Neural cell (in vitro differentiated cells): ENCODE results near the gene CADM3.

ENCODE experiments used
- EP300 ChIP-seq: fragments of 450-650 bp; conservative IDR thresholded peaks from 2 replicates; pipeline ENCODE4 v1.6.1; 2014; ENCODE audit warnings: antibody characterized with exemption, mild to moderate bottlenecking, moderate library complexity; ENCODE audit not compliant: poor library complexity, severe bottlenecking
- POLR2AphosphoS5 ChIP-seq: IDR thresholded peaks from 2 replicates; pipeline ENCODE4 v1.6.1; 2012
- TAF1 ChIP-seq: IDR thresholded peaks from 2 replicates; pipeline ENCODE4 v1.6.1; 2012; ENCODE audit warnings: low read depth
- TF ChIP-seq, protein P1 (sequence below): fragments of 450-650 bp; IDR thresholded peaks from 2 replicates; pipeline ENCODE4 v1.5.1; 2014; ENCODE audit warnings: antibody characterized with exemption, mild to moderate bottlenecking, moderate library complexity; ENCODE audit not compliant: poor library complexity, severe bottlenecking
- TF ChIP-seq, protein P2 (sequence below): IDR thresholded peaks from 2 replicates; pipeline ENCODE4 v1.6.1; 2012; ENCODE audit warnings: borderline replicate concordance

DNA sequence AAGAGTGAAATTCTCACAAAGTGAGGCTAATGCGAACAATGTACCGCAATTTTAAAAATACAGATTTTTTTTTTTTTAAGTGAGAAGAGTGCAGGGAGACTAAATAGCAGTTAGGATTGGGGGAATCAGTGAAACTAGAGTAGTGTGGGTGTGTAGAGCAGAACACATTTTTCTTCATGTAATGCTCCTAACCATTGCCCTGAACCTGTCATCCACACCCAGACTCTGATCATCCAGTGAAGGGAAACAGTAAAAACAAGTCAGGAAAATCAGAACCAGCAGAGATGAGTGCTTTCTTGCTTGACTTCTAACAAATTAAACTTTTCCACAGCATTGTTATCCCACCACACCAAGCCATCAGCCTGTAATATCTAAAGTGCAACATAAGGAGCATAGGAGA is 9.1 kb downstream of the CADM3 start:
- TF ChIP-seq EP300 (no peak), POLR2AphosphoS5 (no peak), TAF1 (no peak)
- TF ChIP-seq, protein P1, sequence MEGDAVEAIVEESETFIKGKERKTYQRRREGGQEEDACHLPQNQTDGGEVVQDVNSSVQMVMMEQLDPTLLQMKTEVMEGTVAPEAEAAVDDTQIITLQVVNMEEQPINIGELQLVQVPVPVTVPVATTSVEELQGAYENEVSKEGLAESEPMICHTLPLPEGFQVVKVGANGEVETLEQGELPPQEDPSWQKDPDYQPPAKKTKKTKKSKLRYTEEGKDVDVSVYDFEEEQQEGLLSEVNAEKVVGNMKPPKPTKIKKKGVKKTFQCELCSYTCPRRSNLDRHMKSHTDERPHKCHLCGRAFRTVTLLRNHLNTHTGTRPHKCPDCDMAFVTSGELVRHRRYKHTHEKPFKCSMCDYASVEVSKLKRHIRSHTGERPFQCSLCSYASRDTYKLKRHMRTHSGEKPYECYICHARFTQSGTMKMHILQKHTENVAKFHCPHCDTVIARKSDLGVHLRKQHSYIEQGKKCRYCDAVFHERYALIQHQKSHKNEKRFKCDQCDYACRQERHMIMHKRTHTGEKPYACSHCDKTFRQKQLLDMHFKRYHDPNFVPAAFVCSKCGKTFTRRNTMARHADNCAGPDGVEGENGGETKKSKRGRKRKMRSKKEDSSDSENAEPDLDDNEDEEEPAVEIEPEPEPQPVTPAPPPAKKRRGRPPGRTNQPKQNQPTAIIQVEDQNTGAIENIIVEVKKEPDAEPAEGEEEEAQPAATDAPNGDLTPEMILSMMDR: no peak
- TF ChIP-seq, protein P2, sequence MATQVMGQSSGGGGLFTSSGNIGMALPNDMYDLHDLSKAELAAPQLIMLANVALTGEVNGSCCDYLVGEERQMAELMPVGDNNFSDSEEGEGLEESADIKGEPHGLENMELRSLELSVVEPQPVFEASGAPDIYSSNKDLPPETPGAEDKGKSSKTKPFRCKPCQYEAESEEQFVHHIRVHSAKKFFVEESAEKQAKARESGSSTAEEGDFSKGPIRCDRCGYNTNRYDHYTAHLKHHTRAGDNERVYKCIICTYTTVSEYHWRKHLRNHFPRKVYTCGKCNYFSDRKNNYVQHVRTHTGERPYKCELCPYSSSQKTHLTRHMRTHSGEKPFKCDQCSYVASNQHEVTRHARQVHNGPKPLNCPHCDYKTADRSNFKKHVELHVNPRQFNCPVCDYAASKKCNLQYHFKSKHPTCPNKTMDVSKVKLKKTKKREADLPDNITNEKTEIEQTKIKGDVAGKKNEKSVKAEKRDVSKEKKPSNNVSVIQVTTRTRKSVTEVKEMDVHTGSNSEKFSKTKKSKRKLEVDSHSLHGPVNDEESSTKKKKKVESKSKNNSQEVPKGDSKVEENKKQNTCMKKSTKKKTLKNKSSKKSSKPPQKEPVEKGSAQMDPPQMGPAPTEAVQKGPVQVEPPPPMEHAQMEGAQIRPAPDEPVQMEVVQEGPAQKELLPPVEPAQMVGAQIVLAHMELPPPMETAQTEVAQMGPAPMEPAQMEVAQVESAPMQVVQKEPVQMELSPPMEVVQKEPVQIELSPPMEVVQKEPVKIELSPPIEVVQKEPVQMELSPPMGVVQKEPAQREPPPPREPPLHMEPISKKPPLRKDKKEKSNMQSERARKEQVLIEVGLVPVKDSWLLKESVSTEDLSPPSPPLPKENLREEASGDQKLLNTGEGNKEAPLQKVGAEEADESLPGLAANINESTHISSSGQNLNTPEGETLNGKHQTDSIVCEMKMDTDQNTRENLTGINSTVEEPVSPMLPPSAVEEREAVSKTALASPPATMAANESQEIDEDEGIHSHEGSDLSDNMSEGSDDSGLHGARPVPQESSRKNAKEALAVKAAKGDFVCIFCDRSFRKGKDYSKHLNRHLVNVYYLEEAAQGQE: no peak
